HepG2 (cell line): ENCODE data around the gene LRRC8C. TPM values are rescaled to one million over a fixed set of nuclear protein-coding genes. Genes with fewer than 3 reads are reported as not detected.

Experiments used
- ATAC-seq: fragments of 200-7000 bp; cut with Tn5 transposase; 3 replicates; pipeline ENCODE4 v1.9.1; 2020; ENCODE audit warnings: mild to moderate bottlenecking, moderate library complexity
- BruUV-seq: library from RNA; stranded (reverse); fragments of 400-500 nt; replicated peaks from 2 replicates; lab custom pipeline; 2021; lab: Mats Ljungman, UMichigan
- CTCF ChIA-PET: fragments of 300-600 bp; formaldehyde crosslinking; extraction: SDS; loops from one replicate; lab custom pipeline; 2021; ENCODE audit warnings: low total read pairs, inconsistent platforms, low intra/inter-chr PET ratio; lab: Yijun Ruan, JAX
- POLR2A ChIA-PET: fragments of 350-600 bp; sonication (Branson Sonifier 250); formaldehyde crosslinking; loops from one replicate; lab custom pipeline; 2020; ENCODE audit warnings: antibody characterized with exemption, inconsistent platforms; lab: Yijun Ruan, JAX
- DNase-seq: peaks from one replicate; pipeline ENCODE4 v3.0.0-alpha.2; 2015; ENCODE audit warnings: low spot score
- FAIRE-seq: peaks from 3 replicates; lab custom pipeline; 2011; peaks lifted over from hg19 to GRCh38; lab: Jason Lieb, UNC
- H2AFZ ChIP-seq: one replicate; pipeline ENCODE4 v1.6.1; 2011; ENCODE audit warnings: low read length, inconsistent platforms
- H3K27ac ChIP-seq: fragments of 300-600 bp; 3 replicates; pipeline ENCODE4 v1.8.0; 2011; ENCODE audit warnings: mixed run types, mild to moderate bottlenecking, mixed read lengths, low read length, inconsistent platforms; ENCODE audit not compliant: insufficient read depth; ENCODE audit errors: extremely low read length
- H3K27me3 ChIP-seq, 2 experiments: fragments of 200-600 bp in 1 of 2; 2 replicates in 1 of 2; 3 replicates in 1 of 2; pipeline versions ENCODE4 v1.6.0 to v1.8.0; 2011; ENCODE audit warnings: low read length in 2 of 2, mild to moderate bottlenecking in 2 of 2, moderate library complexity in 2 of 2, inconsistent platforms in 1 of 2; ENCODE audit not compliant: insufficient read depth in 2 of 2, control insufficient read depth in 1 of 2
- H3K36me3 ChIP-seq, 2 experiments: fragments of 200-600 bp in 1 of 2; replicated peaks in 1 of 2; 2 replicates in 1 of 2; 3 replicates in 1 of 2; pipeline versions ENCODE4 v1.5.1 to v1.8.0; 2011; ENCODE audit warnings: low read length in 2 of 2, inconsistent platforms in 1 of 2; ENCODE audit not compliant: insufficient read depth in 2 of 2, control insufficient read depth in 1 of 2
- H3K4me1 ChIP-seq: 2 replicates; pipeline ENCODE4 v1.5.1; 2012; ENCODE audit warnings: low read length, inconsistent platforms; ENCODE audit not compliant: insufficient read depth
- H3K4me2 ChIP-seq: 2 replicates; pipeline ENCODE4 v1.6.0; 2011; ENCODE audit warnings: low read depth, low read length, inconsistent platforms
- H3K4me3 ChIP-seq, 3 experiments: fragments of 200-600 bp in 1 of 3; sonication (generic), shearing (Covaris generic) in 1 of 3; replicated peaks in 1 of 3; 2 replicates each; pipeline ENCODE4 v1.5.1; 2011 to 2016; ENCODE audit warnings: low read length in 3 of 3, inconsistent platforms in 2 of 3, low read depth in 2 of 3, mild to moderate bottlenecking in 2 of 3, control low read depth in 1 of 3, mixed read lengths in 1 of 3; ENCODE audit not compliant: insufficient read depth in 1 of 3
- H3K79me2 ChIP-seq: one replicate; pipeline ENCODE4 v1.6.1; 2011; ENCODE audit warnings: low read length, inconsistent platforms; ENCODE audit not compliant: insufficient read depth
- H3K9ac ChIP-seq: 2 replicates; pipeline ENCODE4 v1.6.0; 2011; ENCODE audit warnings: mild to moderate bottlenecking, low read depth, low read length, inconsistent platforms; ENCODE audit not compliant: insufficient read depth
- H3K9me3 ChIP-seq: 2 replicates; pipeline ENCODE4 v1.5.1; 2012; ENCODE audit warnings: mild to moderate bottlenecking, low read length
- H4K20me1 ChIP-seq: 2 replicates; pipeline ENCODE4 v1.6.0; 2011; ENCODE audit warnings: inconsistent platforms, mild to moderate bottlenecking, low read length, moderate library complexity; ENCODE audit not compliant: insufficient read depth
- CHCHD3 ChIP-seq: sonication (generic); formaldehyde crosslinking; IDR thresholded peaks from 2 replicates; pipeline ENCODE4 v1.8.0; 2022; ENCODE audit warnings: mild to moderate bottlenecking, missing genetic modification reagents, moderate library complexity
- DR1 ChIP-seq: sonication (generic); formaldehyde crosslinking; IDR thresholded peaks from 2 replicates; pipeline ENCODE4 v1.8.0; 2021; ENCODE audit warnings: mild to moderate bottlenecking, missing genetic modification reagents, inconsistent platforms
- GATAD1 ChIP-seq: IDR thresholded peaks from 2 replicates; pipeline ENCODE4 v1.6.1; 2016; ENCODE audit warnings: missing genetic modification reagents, missing compliant biosample characterization
- HDAC6 ChIP-seq: fragments of 200-600 bp; sonication (generic); IDR thresholded peaks from 2 replicates; pipeline ENCODE4 v1.7.0; 2017; ENCODE audit warnings: mild to moderate bottlenecking, antibody characterized with exemption, low read length, low read depth
- HOXD1 ChIP-seq: sonication (generic); formaldehyde crosslinking; IDR thresholded peaks from 2 replicates; pipeline ENCODE4 v1.5.0; 2020; ENCODE audit warnings: missing genetic modification reagents
- MNT ChIP-seq: fragments of 450-650 bp; IDR thresholded peaks from 2 replicates; pipeline ENCODE4 v1.6.1; 2016
- NRL ChIP-seq: sonication (generic); formaldehyde crosslinking; IDR thresholded peaks from 2 replicates; pipeline ENCODE4 v1.5.0; 2020; ENCODE audit warnings: missing genetic modification reagents, mild to moderate bottlenecking, moderate library complexity, borderline replicate concordance
- PLRG1 ChIP-seq: fragments of 450-650 bp; conservative IDR thresholded peaks from 2 replicates; pipeline ENCODE4 v1.6.1; 2016
- SMAD1 ChIP-seq: sonication (generic); formaldehyde crosslinking; IDR thresholded peaks from 2 replicates; pipeline ENCODE4 v1.4.0; 2020; ENCODE audit warnings: missing genetic modification reagents, low read depth, mild to moderate bottlenecking, borderline replicate concordance
- SNAPC2 ChIP-seq: sonication (generic); formaldehyde crosslinking; IDR thresholded peaks from 2 replicates; pipeline ENCODE4 v1.8.1; 2022; ENCODE audit warnings: mild to moderate bottlenecking, missing genetic modification reagents
- SP2 ChIP-seq: sonication (generic); formaldehyde crosslinking; IDR thresholded peaks from 2 replicates; pipeline ENCODE4 v1.5.1; 2020; ENCODE audit warnings: mild to moderate bottlenecking, missing genetic modification reagents
- U2AF2 ChIP-seq: fragments of 200-400 bp; formaldehyde crosslinking; IDR thresholded peaks from 2 replicates; pipeline ENCODE4 v1.6.1; 2017; ENCODE audit warnings: low read depth, mild to moderate bottlenecking, low read length
- ZFP37 ChIP-seq: sonication (generic); formaldehyde crosslinking; IDR thresholded peaks from 2 replicates; pipeline ENCODE4 v1.4.0; 2020; ENCODE audit warnings: missing genetic modification reagents, borderline replicate concordance
- ZFYVE20 ChIP-seq: sonication (generic); formaldehyde crosslinking; IDR thresholded peaks from 2 replicates; pipeline ENCODE4 v1.8.0; 2023; ENCODE audit warnings: low read depth, mild to moderate bottlenecking, moderate library complexity, missing genetic modification reagents, borderline replicate concordance
- ZNF354B ChIP-seq: sonication (generic); formaldehyde crosslinking; IDR thresholded peaks from 2 replicates; pipeline ENCODE4 v1.8.0; 2022; ENCODE audit warnings: mild to moderate bottlenecking, missing genetic modification reagents
- ZNF569 ChIP-seq: sonication (generic); formaldehyde crosslinking; IDR thresholded peaks from 2 replicates; pipeline ENCODE4 v1.5.0; 2020; ENCODE audit warnings: mild to moderate bottlenecking, missing genetic modification reagents, moderate library complexity, borderline replicate concordance
- ZNF775 ChIP-seq: sonication (generic); formaldehyde crosslinking; IDR thresholded peaks from 2 replicates; pipeline ENCODE4 v1.4.0; 2020; ENCODE audit warnings: missing genetic modification reagents, mild to moderate bottlenecking, moderate library complexity, borderline replicate concordance
- WGBS: methylation state at CpG from one replicate; pipeline ENCODE4 v1.1.6; 2017; ENCODE audit warnings: low lambda C conversion rate; 5-methylcytosine and 5-hydroxymethylcytosine counted together
- in situ Hi-C: cut with HindIII; loops from 2 replicates; pipeline ENCODE4 v1.10.0; 2017; ENCODE audit warnings: low pct_unique_long_range_greater_than_20kb; ENCODE audit not compliant: extremely low pct_ligation_motif_present
- intact Hi-C: fragments of 100-400 bp; cut with micrococcal nuclease; formaldehyde crosslinking; loops from one replicate; pipeline ENCODE4 v1.10.0; 2022; ENCODE audit not compliant: unreplicated experiment
- polyA plus RNA-seq, 8 experiments: library from polyadenylated mRNA; depleted of rRNA in 3 of 8; stranded (reverse) in 7 of 8; unstranded in 1 of 8; fragments of >200 nt; fragmentation: Illumina TruSeq in 4 of 8; extraction: Trizol in 4 of 8; gene quantifications; 2 replicates each; pipeline versions ENCODE4 v1.2.1 to v1.2.3, GENCODE V29; 2011 to 2016; ENCODE audit warnings: low read depth in 4 of 8, missing spikeins in 1 of 8, mixed read lengths in 1 of 8; ENCODE audit not compliant: insufficient read depth in 1 of 8
- total RNA-seq, 5 experiments: library from RNA; depleted of rRNA; stranded (reverse); fragments of >200 nt; fragmentation: Illumina TruSeq; extraction: Trizol; gene quantifications; 2 replicates each; pipeline ENCODE4 v1.2.3, GENCODE V29; 2016; ENCODE audit warnings: low read depth in 1 of 5
- TF ChIP-seq, protein P1 (sequence below): sonication (generic); formaldehyde crosslinking; IDR thresholded peaks from 2 replicates; pipeline ENCODE4 v1.4.0; 2020; ENCODE audit warnings: low read depth, mild to moderate bottlenecking, missing genetic modification reagents
- TF ChIP-seq, protein P2 (sequence below): sonication (generic); formaldehyde crosslinking; IDR thresholded peaks from 2 replicates; pipeline ENCODE4 v1.4.0; 2020; ENCODE audit warnings: missing genetic modification reagents

LRRC8C gene
- total and polyA plus RNA-seq, 2 of the 13 experiments (the other 11 are each of a cell fraction or from before 2014, with no cell fraction given) = 0.22 to 0.32 TPM

DNA sequence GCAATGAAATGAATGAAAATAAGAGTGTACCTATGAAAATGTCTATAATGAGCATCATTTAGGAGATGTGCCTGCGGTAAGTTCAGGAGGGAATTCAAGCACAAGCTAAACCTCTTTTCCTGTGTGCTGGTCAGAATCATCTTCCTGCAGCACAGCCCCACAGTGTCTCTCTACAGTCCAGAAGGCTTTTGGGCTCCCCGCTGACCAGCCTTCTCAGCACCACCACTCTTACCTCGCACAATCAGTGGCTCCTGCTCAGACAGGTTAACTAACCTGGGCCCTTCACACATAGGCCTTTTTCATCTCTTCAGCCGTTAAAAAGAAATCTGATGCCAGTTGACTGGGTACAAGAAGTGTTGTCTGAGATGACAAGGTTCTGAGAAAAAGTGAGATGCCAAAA is 57.7 kb downstream of the LRRC8C start:
- no peak overlapping the region for H3K4me2 ChIP-seq
- CTCF ChIA-PET = no interaction called here
- POLR2A ChIA-PET = no interaction called here
- H2AFZ ChIP-seq = no peak overlapping the region
- intact Hi-C loops (no loop called here), in situ Hi-C loops (no loop called here)
- no peaks in the 10 kb centered on the region for H4K20me1 ChIP-seq
- no peaks in the 10 kb centered on the region for H3K27me3 ChIP-seq
- no peak overlapping the region for H3K27ac ChIP-seq
- TF ChIP-seq ZFYVE20 (CRISPR knock-in tag) (no peak), SMAD1 (CRISPR knock-in tag) (no peak), HDAC6 (no peak), SP2 (CRISPR knock-in tag) (no peak), ZNF775 (CRISPR knock-in tag) (no peak), U2AF2 (no peak), MNT (no peak), DR1 (CRISPR knock-in tag) (no peak), ZFP37 (no peak), GATAD1 (CRISPR knock-in tag) (no peak), PLRG1 (no peak), NRL (CRISPR knock-in tag) (no peak), ZNF354B (CRISPR knock-in tag) (no peak), ZNF569 (no peak), CHCHD3 (CRISPR knock-in tag) (no peak), SNAPC2 (CRISPR knock-in tag) (no peak), HOXD1 (CRISPR knock-in tag) (no peak)
- TF ChIP-seq, protein P1, sequence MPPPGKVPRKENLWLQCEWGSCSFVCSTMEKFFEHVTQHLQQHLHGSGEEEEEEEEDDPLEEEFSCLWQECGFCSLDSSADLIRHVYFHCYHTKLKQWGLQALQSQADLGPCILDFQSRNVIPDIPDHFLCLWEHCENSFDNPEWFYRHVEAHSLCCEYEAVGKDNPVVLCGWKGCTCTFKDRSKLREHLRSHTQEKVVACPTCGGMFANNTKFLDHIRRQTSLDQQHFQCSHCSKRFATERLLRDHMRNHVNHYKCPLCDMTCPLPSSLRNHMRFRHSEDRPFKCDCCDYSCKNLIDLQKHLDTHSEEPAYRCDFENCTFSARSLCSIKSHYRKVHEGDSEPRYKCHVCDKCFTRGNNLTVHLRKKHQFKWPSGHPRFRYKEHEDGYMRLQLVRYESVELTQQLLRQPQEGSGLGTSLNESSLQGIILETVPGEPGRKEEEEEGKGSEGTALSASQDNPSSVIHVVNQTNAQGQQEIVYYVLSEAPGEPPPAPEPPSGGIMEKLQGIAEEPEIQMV = no peak
- TF ChIP-seq, protein P2, sequence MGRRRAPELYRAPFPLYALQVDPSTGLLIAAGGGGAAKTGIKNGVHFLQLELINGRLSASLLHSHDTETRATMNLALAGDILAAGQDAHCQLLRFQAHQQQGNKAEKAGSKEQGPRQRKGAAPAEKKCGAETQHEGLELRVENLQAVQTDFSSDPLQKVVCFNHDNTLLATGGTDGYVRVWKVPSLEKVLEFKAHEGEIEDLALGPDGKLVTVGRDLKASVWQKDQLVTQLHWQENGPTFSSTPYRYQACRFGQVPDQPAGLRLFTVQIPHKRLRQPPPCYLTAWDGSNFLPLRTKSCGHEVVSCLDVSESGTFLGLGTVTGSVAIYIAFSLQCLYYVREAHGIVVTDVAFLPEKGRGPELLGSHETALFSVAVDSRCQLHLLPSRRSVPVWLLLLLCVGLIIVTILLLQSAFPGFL = no peak
- H3K4me1 ChIP-seq = no peaks in the 10 kb centered on the region
- H3K9me3 ChIP-seq = no peaks in the 10 kb centered on the region
- H3K79me2 ChIP-seq = no peaks in the 10 kb centered on the region
- ATAC-seq (no peak), FAIRE-seq (no peak), DNase-seq (no peak)
- H3K4me3 ChIP-seq = no peak overlapping the region
- no TSS peak for BruUV-seq
- WGBS = 63% methylated on average over 4 of the region's 4 CpGs
- no peak overlapping the region for H3K9ac ChIP-seq
- H3K36me3 ChIP-seq = no peaks in the 10 kb centered on the region
